ENCODE data around the gene RAB11FIP5. TPM values are rescaled to one million over a fixed set of nuclear protein-coding genes. Genes with fewer than 3 reads are reported as not detected.

Gene RAB11FIP5
- total and polyA plus RNA-seq, 4 donors: 10.0 to 23.8 (median 11.8) TPM

DNA sequence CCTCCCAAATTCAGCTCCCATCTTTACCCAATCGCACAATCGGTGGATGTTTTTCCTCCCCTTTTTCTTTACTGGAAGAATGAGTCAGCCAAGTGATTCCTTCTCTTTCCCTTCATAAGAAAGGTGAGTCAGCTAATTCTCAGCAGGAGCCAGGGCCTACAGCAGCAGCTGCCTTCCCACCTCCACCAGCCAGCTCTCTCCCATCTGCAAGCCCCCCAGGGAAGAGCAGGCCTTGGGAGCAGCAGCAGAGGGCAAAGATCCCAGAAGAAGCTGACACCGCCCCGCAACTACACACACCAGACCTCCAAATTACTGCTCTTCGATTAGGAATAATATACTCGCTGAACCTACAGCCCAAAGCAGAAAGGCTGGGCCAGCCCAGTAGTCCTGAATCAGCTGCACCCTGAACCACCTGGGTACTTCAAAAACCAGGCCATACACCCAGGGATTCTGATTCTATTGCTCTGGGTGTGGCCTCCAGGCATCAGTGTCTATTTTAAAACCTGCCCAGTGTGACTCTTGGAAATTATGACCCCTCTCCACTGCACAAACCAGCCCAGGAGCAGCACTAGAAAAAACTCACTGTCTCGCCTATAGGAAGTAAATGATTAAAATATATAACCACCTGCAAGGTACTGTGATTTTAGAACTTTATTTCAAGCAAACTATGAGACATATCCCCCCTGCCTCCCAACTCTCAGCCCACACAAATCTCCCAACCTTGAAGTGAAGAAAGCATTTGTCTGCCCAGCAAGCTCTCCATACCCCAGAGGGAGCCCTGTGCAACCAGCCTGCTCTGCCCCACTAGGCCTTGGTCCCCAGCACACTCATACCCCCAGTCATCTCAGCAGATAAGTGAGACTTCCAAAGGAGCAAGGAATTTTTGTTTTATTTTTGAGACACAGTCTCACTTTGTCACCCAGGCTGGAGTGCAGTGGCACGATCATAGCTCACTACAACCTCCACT lies 48.6 kb downstream of the RAB11FIP5 start:
- H3K27me3 ChIP-seq (ENCODE audit: control insufficient read depth in 3 of 3, insufficient read depth in 3 of 3, low read length in 2 of 3): no peaks in the 10 kb centered on the region
- H3K9me3 ChIP-seq (ENCODE audit: control insufficient read depth in 4 of 4, insufficient read depth in 3 of 4, low read length in 3 of 4): no peaks in the 10 kb centered on the region
- 89 to 91% methylated on average over 8 of the region's 8 CpGs for WGBS, 2 donors
- peak overlapping the region in 1 of 2 donors; percentile 37 for H3K27ac ChIP-seq (ENCODE audit: low read depth in 1 of 2, low read length in 1 of 2)
- H3K9ac ChIP-seq (ENCODE audit: insufficient read depth in 1 of 2, low read length in 2 of 2): no peak overlapping the region
- H3K36me3 ChIP-seq (ENCODE audit: control insufficient read depth in 4 of 4, insufficient read depth in 4 of 4, low read length in 4 of 4): no peaks in the 10 kb centered on the region
- TF ChIP-seq, protein P1, sequence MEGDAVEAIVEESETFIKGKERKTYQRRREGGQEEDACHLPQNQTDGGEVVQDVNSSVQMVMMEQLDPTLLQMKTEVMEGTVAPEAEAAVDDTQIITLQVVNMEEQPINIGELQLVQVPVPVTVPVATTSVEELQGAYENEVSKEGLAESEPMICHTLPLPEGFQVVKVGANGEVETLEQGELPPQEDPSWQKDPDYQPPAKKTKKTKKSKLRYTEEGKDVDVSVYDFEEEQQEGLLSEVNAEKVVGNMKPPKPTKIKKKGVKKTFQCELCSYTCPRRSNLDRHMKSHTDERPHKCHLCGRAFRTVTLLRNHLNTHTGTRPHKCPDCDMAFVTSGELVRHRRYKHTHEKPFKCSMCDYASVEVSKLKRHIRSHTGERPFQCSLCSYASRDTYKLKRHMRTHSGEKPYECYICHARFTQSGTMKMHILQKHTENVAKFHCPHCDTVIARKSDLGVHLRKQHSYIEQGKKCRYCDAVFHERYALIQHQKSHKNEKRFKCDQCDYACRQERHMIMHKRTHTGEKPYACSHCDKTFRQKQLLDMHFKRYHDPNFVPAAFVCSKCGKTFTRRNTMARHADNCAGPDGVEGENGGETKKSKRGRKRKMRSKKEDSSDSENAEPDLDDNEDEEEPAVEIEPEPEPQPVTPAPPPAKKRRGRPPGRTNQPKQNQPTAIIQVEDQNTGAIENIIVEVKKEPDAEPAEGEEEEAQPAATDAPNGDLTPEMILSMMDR (IDR thresholded peaks at IDR 0.05; ENCODE audit: control extremely low read depth, extremely low read depth): no peak
- no peak overlapping the region for H3K4me3 ChIP-seq
- peaks cover 0 to 20% (median 6%) of the 10 kb centered on the region in 5 donors for H3K4me1 ChIP-seq (ENCODE audit: control insufficient read depth in 5 of 5, insufficient read depth in 5 of 5, low read length in 5 of 5)
- DNase-seq (no peak), ATAC-seq (ENCODE audit: insufficient read depth, low FRiP score) (no peak)

DNA sequence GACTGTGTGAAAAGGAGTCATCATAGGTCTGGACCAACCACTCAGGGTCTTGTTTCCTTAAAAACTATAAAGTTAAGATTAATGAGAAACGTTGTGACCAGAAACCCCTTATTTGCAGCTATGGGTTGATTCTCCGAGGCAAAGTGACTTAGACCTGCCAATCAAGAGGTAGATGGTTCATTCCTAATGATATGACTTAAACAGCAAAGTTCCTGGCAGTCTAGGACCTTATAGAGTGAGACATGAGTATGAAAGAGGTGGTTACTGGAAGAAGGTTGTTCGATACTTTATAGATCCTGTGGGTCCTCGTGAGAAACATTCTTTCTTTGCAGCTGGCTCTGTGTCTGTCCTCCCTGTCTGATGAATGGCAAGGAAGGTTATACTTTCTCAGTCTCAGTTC lies 49.3 kb downstream of the RAB11FIP5 start:
- peaks cover 0 to 14% (median 4%) of the 10 kb centered on the region in 5 donors for H3K4me1 ChIP-seq (ENCODE audit: control insufficient read depth in 5 of 5, insufficient read depth in 5 of 5, low read length in 5 of 5)
- ATAC-seq (ENCODE audit: insufficient read depth, low FRiP score): no peak
- DNase-seq: no peak
- no peaks in the 10 kb centered on the region for H3K36me3 ChIP-seq (ENCODE audit: control insufficient read depth in 4 of 4, insufficient read depth in 4 of 4, low read length in 4 of 4)
- 84 to 88% methylated on average over 4 of the region's 4 CpGs for WGBS, 2 donors
- H3K4me3 ChIP-seq: no peak overlapping the region
- no peaks in the 10 kb centered on the region for H3K27me3 ChIP-seq (ENCODE audit: control insufficient read depth in 3 of 3, insufficient read depth in 3 of 3, low read length in 2 of 3)
- H3K9ac ChIP-seq (ENCODE audit: insufficient read depth in 1 of 2, low read length in 2 of 2): no peak overlapping the region
- TF ChIP-seq, protein P1 (IDR thresholded peaks at IDR 0.05; ENCODE audit: control extremely low read depth, extremely low read depth): no peak
- no peaks in the 10 kb centered on the region for H3K9me3 ChIP-seq (ENCODE audit: control insufficient read depth in 4 of 4, insufficient read depth in 3 of 4, low read length in 3 of 4)
- H3K27ac ChIP-seq (ENCODE audit: low read depth in 1 of 2, low read length in 1 of 2): no peak overlapping the region

DNA sequence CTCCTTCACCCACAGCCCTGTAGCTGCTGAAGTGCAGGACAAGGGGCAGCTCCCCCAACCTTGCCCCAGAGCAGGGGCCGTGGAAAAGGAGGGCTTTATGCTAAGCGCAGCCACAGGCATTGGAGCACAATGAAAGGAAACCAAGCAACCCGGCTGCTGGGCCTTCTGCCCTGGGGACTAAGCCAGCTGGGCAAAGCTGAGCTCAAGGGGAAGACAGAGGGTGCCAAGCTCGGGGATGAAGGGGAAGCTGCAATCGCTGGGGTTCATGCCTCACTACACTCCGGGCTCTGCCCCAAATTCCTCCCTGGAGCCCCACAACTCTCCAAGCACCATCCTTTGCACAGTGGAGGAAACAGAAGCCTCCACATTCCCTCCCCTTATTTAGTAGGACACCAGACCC lies 53.6 kb downstream of the RAB11FIP5 start:
- DNase-seq (no peak), ATAC-seq (ENCODE audit: insufficient read depth, low FRiP score) (no peak)
- WGBS, 2 donors: 81 to 92% methylated on average over 6 of the region's 6 CpGs
- Histone ChIP-seq H3K36me3 (ENCODE audit: control insufficient read depth in 4 of 4, insufficient read depth in 4 of 4, low read length in 4 of 4) (peaks cover 0 to 13% (median 3%) of the 10 kb centered on the region in 4 donors), H3K27me3 (ENCODE audit: control insufficient read depth in 3 of 3, insufficient read depth in 3 of 3, low read length in 2 of 3) (no peaks in the 10 kb centered on the region), H3K4me1 (ENCODE audit: control insufficient read depth in 5 of 5, insufficient read depth in 5 of 5, low read length in 5 of 5) (peaks cover 0 to 13% (median 4%) of the 10 kb centered on the region in 5 donors), H3K9me3 (ENCODE audit: control insufficient read depth in 4 of 4, insufficient read depth in 3 of 4, low read length in 3 of 4) (peaks cover 0 to 4% (median 2%) of the 10 kb centered on the region in 4 donors), H3K9ac (ENCODE audit: insufficient read depth in 1 of 2, low read length in 2 of 2) (no peak overlapping the region), H3K27ac (ENCODE audit: low read depth in 1 of 2, low read length in 1 of 2) (no peak overlapping the region), H3K4me3 (no peak overlapping the region)
- TF ChIP-seq, protein P1 (IDR thresholded peaks at IDR 0.05; ENCODE audit: control extremely low read depth, extremely low read depth): no peak

All from lung (tissue), 12 donors.